ENCODE results near the gene PTTG1.
A peak's percentile ranks its signal among the peaks of the same experiment; 100 is the strongest.

Gene PTTG1

DNA sequence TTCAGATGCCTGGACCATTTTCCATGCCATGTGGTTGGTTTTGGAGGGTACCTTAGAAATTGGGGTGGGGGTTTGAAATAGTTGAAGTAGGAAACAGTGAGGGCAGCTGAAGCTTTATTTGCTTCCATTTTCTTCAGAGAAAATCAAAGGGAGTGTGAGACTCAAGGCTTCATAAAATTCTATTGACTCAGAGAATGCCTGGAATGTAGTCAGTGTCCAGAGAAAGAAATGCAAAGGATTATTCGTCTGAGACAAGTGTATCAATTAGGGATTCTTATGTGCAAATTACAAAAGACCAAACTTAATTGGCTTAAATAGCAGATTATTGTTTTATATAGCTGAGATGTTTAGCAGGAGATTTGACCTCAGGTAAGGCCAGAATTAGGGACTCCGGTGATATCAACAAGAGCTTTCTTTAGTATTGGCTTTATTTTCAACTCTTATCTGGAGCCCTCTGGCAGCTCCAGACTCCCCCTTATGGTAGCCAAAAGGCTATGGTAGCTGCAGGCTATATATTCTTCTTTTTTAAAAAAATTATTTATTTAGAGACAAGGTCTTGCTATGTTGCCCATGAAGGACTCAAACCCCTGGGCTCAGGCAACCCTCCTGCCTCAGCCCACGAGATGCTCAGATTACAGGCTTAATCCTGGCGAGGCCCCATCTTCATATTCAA, 38.9 kb downstream of the PTTG1 start:
- peak; percentile 59 for DNase-seq (ENCODE audit: low read depth)
- TF ChIP-seq, protein P1, sequence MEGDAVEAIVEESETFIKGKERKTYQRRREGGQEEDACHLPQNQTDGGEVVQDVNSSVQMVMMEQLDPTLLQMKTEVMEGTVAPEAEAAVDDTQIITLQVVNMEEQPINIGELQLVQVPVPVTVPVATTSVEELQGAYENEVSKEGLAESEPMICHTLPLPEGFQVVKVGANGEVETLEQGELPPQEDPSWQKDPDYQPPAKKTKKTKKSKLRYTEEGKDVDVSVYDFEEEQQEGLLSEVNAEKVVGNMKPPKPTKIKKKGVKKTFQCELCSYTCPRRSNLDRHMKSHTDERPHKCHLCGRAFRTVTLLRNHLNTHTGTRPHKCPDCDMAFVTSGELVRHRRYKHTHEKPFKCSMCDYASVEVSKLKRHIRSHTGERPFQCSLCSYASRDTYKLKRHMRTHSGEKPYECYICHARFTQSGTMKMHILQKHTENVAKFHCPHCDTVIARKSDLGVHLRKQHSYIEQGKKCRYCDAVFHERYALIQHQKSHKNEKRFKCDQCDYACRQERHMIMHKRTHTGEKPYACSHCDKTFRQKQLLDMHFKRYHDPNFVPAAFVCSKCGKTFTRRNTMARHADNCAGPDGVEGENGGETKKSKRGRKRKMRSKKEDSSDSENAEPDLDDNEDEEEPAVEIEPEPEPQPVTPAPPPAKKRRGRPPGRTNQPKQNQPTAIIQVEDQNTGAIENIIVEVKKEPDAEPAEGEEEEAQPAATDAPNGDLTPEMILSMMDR (conservative IDR thresholded peaks at IDR 0.05; ENCODE audit: low read depth, low read length) = peak; percentile 63
- no peak overlapping the region for H3K4me3 ChIP-seq (ENCODE audit: low read depth, low read length)

DNA sequence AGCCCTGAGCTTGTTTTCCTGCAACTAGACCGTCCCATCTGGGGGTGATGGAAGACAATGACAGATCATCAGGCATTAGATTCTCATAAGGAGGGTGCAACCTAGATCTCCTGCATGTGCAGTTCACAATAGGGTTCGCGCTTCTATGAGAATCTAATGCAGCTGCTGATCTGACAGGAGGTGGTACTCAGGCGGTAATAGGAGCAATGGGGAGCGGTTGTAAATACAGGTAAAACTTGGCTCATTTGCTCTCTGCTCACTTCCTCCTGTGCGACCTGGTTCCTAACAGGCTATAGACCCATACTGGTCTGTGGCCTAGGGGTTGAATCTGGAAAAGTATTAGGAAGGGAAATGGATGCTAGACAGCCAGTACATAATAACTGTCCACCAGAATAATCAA, 39.7 kb downstream of the PTTG1 start:
- no peak for DNase-seq (ENCODE audit: low read depth)
- TF ChIP-seq, protein P1 (conservative IDR thresholded peaks at IDR 0.05; ENCODE audit: low read depth, low read length) = no peak
- no peak overlapping the region for H3K4me3 ChIP-seq (ENCODE audit: low read depth, low read length)

DNA sequence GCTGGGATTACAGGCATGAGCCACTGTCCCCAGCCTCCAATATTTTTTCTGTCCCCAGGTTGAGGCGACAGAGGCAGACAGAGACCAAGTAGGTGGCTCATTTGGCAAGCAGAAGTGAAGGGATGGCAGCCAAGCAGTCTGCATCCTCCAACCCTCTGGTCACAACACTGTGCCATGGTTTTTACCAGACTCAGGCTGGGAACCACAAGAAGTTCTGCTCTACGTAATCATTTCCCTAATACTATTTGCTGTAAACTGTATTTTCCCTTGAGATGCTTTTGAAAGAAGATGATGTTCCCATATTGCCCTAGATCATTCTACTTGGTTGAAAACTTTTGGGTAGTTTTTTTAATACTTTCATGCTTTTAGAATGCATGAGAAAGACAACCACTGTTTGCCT, 40.5 kb downstream of the PTTG1 start:
- DNase-seq (ENCODE audit: low read depth) = no peak
- TF ChIP-seq, protein P1 (conservative IDR thresholded peaks at IDR 0.05; ENCODE audit: low read depth, low read length) = no peak
- no peak overlapping the region for H3K4me3 ChIP-seq (ENCODE audit: low read depth, low read length)

DNA sequence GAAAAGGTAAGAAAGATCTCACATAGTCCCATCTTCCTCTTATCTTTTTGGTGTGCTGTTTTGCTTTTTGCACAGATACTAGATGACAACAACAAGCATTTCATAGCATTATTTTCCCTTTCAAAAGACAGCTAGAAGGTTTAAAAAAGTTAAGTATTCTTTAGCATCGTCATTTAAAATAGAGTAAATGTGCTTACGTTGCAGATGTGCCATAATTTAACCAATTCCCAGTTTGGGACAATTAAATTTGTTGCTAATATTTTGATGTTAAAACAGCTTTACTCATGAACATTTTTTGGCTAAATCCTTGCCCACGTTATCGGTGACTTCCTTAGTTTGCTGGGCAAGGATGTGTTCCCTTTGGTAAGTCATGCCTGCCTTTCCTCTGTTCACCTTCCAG, 41.6 kb downstream of the PTTG1 start:
- H3K4me3 ChIP-seq (ENCODE audit: low read depth, low read length) = no peak overlapping the region
- DNase-seq (ENCODE audit: low read depth) = no peak
- TF ChIP-seq, protein P1 (conservative IDR thresholded peaks at IDR 0.05; ENCODE audit: low read depth, low read length) = no peak

DNA sequence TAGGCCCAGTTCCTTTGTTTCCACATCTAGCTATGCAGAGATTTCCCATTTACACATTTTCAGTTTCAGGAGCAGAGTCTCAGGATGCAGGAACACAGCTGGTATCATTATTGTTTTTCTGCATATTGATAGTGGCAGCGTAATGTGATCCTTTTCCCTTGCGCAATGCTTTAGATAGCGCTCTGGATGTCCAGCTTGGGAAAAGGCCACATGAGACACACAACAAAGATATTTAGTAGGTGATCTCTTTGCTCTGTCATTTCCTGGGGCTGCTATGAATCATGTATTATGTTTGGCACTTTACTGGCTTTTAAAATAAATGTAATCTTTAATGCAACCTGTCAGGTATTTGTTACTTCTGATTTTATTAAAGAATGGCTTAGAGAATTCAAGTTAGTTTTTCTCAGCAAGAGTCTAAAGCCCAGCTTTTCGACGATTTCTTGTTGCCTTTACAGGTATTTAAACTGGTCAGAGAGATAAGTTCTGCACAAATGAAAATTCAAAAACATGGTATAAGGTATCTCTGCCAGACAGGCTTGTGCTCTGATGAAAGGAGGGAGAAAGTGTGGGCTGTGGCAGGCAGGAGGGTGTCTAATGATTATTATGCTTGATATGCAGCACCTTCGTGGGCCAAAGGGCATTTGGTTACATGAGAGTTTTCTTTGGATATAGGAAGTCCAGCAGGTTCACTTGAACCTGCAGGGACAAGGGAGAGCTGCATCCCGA, 42.2 kb downstream of the PTTG1 start:
- TF ChIP-seq, protein P1 (conservative IDR thresholded peaks at IDR 0.05; ENCODE audit: low read depth, low read length) = no peak
- no peak overlapping the region for H3K4me3 ChIP-seq (ENCODE audit: low read depth, low read length)
- DNase-seq (ENCODE audit: low read depth) = peak; percentile 72

DNA sequence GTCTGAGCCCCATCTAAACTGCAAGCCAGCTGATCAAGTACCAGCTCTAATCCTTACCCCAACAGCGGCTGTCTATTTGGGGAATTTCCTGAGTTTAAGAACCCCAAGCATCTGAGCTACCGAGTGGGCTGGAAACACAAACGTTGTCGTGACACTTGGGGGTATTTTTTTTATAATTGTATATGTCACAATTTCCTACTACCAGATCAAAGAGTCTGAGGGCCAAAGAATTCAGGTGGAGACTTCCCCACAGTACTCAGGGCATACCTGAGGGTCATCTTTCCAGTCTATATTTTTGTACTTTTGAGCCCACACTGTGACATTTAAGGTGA, 42.8 kb downstream of the PTTG1 start:
- DNase-seq (ENCODE audit: low read depth) = no peak
- TF ChIP-seq, protein P1 (conservative IDR thresholded peaks at IDR 0.05; ENCODE audit: low read depth, low read length) = no peak
- H3K4me3 ChIP-seq (ENCODE audit: low read depth, low read length) = no peak overlapping the region

DNA sequence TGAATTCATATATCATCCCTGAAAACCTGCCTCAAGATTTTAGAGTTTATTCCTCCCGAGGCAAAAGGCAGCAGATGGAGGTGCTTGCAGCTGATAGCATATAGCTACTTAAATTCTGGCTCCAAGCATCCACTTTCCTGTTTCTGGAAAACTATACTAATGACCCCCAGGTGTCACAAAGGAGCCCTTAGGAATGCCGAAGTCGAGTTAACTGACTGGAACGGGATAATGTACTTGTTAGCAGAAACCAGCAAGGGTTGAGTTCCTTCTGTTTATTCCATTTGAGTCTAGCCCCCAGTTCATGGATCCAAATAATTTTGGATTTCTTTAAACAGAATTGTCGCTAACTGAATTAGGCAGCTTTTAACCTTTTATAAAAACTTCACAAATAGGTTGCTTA, 44.5 kb downstream of the PTTG1 start:
- H3K4me3 ChIP-seq (ENCODE audit: low read depth, low read length) = no peak overlapping the region
- TF ChIP-seq, protein P1 (conservative IDR thresholded peaks at IDR 0.05; ENCODE audit: low read depth, low read length) = no peak

More for the DNA sequence above, 44.5 kb downstream of the PTTG1 start:
- DNase-seq (ENCODE audit: low read depth) = no peak

Data from choroid plexus epithelial cell (primary cell).